NCI-H748 (cell line): ENCODE results near the gene ERFL.
A peak's percentile ranks its signal among the peaks of the same experiment; 100 is the strongest.
"Not testable (repeated sequence)": the region's sequence is repeated elsewhere in the genome, so short reads cannot be mapped to it uniquely, and the experiment has no call there.

ENCODE experiments used
- DNase-seq: peaks from one replicate; lab custom pipeline; 2025; ENCODE audit not compliant: unreplicated experiment; lab: John Stamatoyannopoulos, UW

Gene ERFL

DNA sequence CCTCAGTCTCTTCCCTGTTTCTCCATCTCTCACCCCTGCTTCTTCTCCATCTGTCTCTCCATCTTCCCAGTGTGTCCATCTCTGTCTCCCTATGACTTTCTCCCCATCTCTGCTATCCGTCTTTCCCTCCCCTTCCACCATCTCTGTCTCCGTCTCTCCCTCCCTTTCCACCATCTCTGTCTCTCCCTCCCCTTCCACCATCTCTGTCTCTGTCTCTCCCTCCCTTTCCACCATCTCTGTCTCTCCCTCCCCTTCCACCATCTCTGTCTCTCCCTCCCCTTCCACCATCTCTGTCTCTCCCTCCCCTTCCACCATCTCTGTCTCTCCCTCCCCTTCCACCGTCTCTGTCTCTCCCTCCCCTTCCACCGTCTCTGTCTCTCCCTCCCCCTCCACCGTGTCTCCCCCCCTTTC is 13.8 kb downstream of the ERFL start:
- DNase-seq = not testable (repeated sequence)

DNA sequence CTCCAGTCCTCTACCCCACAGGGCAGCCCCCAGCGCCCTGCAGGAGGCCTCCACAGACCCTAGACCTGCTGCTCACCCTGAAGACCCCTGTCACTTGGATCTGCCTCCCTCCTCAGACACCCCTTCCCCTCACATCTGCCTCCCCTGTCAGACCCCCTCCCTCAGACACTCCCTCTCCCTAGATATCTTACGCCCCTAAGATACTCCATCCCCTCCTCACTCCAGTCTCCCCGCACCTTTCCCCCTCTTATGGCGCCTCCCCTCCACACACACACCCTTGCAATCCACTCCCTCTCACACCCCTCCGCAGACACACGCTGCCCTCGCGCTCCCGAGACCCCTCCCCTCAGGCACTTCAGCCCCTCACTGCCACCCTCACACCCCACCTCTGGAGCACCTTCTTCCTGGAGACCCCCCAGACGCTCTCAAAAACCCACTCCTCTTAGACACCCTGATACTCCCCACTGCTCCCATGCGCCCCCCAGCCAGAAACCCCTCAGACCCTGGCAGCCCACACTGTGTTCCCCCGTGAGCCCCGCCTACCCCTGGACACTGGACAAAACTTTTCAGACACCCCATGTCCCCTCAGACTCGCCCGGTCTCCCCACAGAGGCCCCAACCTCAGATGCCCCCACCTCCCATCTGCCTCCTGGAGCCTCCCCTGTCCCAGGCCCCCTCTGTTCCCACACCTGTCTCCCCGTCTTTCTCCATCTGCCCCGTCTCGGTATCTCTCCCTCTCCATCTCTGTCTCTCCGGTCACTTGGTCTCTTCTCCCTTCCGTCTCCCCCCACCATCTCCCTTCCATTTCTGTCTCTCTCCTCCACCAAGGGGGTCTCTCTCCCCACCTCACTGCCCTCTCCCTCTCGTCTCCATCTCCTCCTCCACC is 14.5 kb downstream of the ERFL start:
- DNase-seq = peak; percentile 22

DNA sequence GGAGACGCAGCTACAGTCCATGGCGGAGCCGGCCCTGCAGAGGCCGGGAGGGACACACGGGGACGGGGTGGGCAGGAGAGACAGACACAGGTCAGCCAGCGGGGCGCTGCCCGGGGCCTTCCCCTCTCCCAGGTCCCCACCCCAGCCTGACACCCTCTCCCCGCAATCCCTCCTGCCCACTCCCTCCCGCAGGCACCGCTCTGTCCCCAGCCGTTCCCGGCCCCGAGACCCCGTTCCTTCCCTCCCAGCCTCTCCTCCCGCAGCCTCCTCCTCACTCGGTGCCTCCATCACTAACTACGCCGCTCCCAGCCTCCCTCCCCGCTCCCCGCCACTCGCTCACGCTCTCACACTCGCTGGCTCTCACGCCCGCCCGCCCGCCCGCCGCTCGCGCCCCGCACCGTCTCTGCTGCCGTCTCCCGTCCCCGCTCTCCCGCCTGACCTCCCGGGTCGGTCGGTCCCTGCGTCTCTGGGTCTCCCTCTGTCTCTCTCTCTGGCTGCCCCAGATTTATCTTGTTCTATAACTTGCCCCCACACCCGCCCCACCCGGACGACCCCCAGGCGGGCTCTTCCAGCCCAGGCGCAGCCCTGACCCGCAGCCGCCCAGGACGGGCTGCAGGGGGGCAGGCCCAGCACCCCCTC is 15.2 kb downstream of the ERFL start:
- DNase-seq = peak; percentile 29

DNA sequence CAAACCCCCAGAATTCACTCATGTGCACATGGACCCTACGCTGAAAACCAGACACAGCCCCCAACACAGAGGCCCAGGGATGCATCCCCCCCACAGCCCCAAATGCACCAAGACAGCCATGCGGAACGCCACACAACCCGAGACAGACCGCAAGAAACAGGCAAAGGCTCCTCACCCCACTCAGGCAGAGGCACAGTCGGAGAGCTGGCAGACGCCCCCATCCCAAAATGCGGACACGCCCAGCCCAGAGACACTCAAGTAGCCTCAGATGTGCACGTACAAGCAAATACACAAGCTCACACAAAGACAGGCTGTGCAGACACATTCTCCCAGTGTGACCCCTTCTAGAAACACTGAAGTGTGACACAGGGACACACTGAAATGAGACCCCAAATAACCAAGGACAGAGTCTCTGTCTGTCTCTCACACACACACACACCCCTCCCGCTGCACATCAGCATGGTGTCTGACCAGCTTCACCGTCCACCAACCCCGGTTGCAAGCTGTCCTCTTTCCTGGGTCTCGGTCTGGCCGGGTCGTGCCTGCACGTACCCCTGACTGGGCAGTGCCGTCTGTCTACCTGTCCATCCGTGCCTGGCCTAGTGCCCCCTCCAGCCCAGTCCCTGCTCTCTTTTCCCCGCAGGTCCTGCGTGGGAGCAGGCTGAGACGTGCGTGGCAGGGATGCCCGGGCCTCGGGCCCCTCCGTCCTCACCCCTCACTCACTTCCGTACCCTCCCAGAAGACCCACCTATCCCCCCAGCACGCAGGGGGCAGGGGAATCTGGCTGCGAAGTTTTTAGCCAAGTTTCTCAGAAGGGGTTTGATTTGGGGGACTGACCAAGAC is 16.1 kb downstream of the ERFL start:
- no peak for DNase-seq

DNA sequence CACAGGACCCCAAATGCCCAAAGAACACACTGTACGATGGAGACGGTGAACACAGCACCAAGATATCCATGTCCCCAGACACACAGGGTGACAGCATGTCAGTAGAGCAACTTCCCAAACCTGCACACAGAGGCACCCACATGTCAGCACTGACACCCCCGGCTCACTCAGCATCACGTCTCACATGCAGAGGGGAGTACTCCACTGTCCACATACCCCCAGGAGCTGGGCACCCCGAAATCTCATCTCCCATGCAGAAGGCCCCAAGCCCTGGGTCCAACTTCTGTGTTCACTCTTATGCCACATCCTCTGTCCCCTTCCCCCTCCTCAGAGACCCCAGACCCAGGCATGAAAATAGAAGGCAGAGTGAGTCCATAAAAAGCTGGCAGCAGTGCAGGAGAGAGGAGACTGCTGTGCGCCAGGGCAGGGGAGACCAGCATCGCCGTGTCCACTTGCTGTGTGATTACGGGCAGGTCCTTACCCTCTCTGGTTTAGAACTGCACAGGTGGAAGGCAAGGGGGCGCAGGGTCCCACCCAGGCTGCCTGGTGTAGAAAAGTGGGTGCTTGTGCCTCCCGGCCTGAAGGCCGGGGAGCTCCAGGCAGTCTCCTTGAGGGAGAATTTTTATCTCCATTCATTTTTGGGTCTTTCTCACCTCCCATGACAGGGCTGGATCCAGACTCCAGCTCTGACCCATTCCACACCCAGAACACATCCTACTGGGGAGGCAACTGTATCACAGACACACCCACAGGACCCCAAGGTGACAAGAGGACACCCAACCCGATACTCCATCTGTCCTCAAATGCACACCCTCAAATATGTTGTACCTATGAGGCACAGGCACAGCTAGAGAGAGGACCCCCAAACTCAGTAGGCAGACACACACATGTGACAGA is 17.0 kb downstream of the ERFL start:
- DNase-seq = no peak

DNA sequence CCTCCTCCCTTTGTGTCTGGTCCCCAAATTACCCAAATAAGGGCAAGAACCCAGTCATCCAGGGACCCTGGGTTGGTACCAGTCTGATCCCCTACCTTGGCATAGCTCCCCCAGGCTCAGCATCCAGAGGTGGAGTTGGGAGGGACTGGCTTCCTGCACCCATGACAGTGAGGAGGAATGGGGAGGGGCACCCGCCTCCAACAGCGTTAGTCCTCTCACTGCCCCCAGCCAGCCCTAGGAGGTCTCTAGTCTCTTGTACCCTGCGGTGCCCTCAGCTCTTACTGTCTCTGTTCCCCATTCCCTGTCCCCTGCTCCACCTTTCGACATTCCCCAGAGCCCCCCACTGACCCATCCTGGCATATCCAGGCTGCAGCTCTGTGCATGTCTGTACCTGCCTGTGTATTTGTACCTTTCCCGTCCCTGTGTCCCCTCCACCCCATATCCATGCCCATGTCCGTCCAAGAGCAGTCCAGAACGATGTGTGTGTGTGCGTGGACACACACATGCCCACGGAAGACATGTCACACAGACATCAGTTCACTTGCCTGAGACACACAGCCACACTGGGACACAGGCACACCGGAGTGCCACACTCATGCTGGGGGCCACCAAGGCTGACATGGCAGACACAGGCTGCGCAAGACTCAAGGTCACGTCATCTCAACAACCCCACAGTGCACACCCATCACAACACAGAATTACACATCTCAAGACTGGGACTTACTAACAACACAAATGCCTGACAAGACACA is 17.8 kb downstream of the ERFL start:
- no peak for DNase-seq

DNA sequence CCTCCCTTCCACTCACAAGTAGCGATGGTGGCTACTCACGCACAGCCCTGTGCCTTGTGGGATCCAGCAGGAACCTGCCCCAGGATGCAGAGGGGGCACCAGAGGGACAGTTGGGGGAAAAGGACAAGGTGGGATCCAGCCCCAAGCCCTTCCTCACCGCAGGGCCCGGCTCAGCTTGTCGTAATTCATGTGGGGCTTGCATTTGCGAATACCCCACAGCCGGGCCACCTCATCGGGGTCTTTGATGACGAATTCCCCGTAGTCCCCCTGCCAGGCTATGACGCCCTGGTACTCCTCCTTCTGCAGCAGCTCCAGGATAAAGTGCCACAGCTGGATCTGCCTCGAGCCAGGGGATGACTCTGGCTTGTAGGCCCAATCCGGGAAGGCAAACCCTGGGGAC is 18.5 kb downstream of the ERFL start:
- DNase-seq = no peak

DNA sequence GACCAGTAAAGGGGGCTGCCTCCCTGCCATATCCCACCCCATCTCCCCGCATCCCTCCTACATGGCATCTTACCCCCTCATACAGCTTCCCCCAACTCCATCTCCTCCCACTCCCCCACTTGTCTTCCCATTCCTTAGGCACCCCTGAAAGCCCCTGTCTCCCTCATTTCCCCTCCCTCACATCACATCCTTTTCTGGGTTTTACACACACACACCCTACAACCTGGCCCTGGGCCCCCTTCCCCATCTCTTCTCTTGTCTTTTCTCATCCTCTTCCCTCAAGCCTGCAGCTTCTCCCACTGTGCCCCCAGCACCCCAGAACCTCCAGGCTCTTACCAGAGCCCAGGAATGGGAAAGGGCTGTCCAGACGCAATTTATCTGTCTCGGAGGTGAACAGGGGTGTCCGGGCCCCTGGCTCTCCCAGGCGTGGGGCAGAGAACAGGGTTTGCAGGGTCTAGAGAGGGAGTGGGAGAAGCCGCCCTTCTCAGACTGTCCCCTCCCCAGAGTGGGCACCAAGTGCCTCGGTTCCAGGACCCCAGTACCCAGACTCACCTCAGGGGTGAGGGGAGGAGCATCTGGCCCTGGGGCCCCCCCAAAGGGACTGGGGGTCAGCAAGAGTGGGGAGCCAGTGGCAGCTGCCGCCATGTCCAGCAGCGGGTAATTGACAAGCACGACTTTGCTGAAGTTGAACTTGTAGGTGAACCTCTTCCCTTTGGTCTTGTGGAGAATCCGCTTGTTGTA is 19.4 kb downstream of the ERFL start:
- DNase-seq = no peak

DNA sequence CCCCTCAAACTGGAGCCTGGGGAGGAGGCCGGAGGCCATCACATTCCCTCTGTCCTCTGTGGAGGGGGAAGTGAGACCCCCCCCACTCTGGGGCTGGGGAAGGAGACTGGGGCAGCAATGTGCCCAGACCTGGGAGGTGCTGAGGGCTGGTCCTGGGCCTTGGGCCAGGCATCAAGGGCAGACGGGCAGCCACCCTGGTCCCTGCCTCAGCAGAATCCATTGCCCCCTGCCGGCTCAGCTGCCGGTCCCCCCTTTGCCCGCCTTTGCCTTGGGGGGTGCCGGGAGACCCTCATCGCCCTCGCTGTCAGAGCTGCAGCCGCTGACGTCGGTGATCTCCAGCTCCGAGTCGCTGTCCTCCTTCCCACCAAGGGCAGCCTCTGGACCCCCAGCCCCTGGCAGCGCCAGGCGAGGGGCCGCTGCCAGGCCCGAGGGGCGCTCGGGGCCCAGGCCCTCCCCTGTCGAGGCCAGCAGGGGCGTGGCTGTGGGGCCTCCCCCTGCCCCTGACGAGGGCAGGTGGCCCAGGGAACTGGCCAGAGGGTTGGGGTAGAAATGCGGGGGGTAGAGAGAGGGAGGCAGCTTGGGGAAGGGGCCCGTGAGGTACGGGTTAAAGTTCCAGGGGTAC is 20.1 kb downstream of the ERFL start:
- DNase-seq = no peak

DNA sequence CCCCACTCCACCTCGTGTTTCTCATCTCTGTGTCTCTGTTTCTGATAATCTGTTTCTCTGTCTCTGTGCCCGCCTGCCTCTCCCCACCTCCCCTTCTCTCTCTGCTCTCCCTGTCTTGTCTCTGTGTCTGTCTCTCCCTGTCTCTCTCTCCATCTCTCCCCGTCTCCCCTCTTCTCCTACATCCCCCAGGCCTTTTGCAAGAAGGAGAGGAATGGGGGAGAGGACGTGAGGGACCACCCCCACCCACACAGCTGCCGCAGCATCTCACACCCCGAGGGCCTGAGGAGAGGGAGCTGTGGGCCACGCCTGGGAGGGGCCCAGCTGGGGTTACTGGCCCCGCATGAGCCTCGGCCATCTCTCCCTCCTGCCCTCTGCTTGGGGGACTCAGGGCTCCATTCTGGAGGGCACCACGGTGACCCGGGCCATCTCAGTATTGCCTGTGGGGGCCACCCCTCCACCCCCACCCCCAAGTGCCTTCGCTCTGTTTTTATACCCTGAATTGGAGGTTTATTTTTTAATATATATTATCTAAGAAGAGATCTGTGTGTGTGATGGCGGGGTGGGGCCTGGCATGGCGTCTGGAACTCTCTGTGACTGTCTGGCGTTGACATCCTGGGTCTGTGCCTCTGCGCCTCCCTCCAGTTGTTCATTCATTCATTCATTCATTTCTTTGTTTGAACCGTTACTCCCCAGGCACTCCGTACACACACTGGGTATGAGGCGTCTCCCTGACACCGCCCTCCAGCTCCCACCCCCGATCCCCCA is 21.2 kb downstream of the ERFL start:
- DNase-seq = no peak

DNA sequence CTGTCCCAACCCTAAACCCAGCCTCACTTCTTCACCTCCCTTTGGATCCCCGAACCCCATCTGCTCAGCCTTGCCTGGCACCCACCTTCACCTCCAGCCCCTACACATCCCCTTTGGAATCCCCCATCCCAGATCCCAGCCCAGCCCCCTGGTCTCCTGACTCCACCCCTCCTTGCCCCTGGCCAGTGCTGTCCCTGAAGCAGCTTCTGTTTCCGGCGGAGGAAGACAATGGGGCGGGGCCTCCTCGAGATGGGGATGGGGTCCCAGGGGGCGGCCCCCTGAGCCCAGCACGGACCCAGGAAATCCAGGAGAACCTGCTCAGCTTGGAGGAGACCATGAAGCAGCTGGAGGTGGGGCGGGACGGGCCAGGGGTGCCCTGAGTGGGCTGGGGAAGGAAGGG is 22.0 kb downstream of the ERFL start:
- DNase-seq = no peak

DNA sequence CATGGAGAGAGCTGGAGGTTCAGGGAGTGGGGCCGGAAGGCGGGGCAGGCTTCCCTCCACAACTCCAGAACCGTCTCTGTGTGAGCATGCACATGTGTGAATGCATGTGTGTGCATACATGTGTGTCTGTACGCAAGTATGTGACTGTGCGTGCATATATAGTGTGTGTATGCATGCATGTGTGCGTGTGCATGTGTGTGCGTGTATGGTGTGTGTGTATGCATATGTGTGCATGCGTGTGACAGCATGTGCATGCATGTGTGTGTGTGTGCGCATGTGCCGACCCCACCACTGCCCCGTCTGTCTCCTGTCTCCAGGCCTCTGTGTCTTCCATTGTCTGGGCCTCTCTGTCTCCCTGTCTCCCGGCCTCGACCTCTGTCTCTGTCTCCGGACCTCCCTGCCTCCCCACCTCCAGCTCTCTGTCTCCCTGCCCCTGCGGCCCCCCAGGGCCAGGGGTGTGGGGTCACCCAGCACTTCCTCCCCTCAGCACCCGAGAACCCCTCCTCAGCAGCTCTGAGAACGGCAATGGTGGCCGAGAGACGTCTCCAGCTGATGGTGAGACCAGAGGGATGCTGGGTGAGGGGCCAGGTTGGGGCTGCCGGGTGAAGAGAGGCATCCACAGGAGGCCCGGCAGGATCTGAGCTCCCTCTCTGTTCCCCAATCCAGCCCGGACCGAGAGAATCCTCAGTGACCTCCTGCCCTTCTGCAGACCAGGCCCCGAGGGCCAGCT is 22.8 kb downstream of the ERFL start:
- no peak for DNase-seq

DNA sequence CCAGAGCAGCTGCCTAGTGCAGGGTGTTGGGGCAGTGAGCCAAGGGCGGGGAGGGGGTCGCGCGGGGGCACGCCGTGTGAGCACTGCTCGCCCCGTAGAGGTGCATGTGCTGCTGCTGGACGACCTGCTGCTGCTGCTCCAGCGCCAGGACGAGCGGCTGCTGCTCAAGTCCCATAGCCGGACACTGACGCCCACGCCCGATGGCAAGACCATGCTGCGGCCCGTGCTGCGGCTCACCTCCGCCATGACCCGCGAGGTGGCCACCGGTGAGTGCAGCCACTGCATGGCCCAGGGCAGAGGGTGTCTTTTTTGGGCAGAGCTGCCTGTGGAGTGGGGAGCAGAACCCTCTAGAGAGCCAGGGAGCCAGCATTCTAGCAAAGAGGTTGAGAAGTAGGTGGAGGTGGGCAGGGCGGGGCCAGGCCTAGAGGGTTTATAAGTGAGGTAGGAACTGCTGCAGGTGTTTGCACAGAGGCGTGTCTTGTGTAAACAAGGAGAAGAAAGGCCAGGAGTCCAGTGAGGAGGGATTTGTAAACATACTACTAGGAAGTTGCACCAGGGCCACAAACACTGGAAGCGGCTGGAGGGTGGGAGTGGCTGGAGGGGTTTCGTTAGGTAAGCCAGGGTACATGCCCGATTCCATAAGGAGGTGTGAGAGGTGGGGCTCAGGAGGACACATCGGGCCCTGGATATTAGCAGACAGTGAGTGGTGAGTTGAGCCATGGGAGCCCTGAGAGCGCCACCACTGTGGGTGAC is 24.0 kb downstream of the ERFL start:
- DNase-seq = peak; percentile 100

DNA sequence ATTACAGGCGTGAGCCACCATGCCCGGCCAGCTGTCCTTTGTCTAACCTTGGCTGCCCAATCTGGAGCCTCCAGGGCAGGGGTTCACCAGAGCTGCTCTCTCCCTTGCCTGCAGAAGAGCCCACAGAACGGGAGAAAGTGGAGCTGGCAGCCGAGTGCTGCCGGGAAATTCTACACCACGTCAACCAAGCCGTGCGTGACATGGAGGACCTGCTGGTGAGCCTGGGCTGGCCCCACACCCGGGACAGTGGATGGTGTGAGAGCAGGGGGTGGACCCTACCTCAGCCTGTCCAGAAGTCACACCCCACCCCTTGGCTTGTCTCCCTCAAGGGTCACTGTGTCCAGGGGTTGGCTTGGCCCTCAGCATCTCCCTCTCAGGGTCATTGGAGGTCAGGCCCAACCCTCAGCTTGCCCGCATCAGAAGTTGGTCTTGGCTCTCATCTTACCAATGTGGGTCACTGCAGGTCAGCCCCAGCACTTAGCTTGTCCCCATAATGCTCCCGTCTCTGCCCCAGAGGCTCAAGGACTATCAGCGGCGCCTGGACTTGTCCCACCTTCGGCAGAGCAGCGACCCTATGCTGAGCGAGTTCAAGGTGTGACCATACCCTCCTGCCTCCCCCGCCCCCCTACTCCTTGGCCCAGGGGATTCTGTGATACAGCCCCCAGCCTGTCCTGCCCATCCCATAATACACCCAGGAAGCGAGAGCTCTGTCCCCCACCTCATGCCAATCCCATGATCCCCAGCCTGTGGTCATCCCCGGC is 24.9 kb downstream of the ERFL start:
- DNase-seq = no peak

DNA sequence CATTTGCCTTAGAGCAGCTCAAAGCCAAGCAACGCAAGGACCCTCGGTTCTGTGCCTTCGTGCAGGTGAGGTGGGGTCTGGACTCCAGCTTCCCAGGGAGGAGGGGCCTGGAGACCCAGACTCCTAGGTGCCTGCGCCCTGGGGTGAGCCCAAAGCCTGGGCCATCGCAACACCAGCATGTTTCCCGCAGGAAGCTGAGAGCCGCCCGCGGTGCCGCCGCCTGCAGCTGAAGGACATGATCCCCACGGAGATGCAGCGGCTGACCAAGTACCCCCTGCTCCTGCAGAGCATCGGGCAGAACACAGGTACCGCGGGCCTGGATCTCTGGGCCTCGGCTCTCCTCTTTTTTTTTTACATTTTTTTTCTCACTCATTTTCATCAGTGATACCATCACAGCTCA is 25.7 kb downstream of the ERFL start:
- DNase-seq = no peak
